Fibroblast of skin of scalp (primary cell): ENCODE results near the gene NXNL1.

Experiments used
- DNase-seq: peaks from one replicate; pipeline ENCODE4 v3.0.0-alpha.2; 2013

Gene NXNL1

DNA sequence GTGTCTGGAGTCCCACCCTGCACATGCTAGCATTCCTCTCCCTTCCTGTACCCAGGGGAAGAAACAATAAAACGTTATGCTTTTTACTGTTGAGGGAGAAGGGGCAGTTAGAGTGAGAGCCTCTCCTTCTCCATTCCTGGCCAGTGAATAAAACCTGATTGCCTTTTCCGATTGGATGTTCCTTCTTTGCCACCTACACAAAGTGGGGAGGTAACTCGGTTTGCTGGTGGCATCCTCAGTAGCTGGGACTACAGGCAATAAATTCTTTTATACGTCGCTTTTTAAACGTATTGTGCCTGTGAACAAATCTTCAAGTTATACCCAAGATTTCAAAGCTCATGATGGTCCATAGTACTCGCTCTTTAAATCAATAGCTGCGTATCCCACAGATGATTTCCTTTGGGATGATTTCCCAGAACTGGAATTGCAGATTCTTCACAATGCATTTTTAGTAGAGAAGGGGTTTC lies 41.5 kb downstream of the NXNL1 start:
- DNase-seq: no peak

DNA sequence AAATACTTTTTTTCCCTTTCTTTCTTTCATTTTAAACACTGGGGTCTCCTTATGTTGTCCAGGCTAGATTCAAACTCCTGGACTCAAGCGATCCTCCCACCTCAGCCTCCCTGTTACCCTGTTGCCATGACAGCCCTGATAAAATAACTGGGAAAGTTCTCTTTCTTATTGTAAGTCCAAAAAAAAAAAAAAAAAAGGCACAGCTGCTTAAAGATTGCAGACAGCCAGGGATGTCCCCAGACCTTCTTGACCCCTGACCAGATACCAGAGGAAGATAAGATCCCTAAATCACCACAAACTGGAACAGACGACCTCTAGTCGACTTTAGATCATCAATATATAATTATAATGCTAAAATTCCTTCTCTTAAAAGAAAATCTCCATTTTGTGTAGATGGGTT lies 42.0 kb downstream of the NXNL1 start:
- no peak for DNase-seq

DNA sequence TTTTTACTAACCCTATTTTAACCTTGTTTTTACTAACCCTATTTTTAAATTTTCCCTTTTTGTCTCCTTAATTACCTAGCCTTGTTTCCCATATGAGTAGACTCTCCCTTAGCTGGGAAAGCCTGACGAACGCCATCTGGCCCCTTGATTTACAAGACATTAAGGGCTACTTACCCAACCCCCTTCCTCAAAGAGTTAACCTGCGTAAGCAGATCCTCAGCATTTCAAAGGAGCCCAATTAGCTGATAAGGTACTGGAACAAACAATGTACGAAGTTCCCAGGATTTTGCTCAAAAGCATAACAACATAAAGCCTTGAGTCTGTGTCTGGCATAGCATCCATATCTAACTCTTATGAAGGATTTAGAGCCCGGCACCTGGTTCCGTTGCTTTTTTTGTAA lies 45.6 kb downstream of the NXNL1 start:
- DNase-seq: no peak

DNA sequence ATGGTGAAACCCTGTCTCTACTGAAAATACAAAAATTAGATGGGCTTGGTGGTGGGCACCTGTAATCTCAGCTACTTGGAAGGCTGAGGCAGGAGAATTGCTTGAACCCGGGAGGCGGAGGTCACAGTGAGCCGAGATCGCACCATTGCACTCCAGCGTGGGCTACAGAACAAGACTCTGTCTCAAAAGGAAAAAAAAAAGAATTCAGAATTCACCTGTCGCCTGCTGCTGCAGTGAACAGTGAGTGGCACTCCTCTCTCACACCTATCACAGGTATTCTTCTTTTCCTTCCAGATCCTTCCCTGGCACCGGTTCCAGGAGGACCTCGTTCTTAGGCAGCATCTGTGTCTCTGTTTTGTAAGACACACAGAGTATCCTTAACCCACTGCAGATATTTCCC lies 46.6 kb downstream of the NXNL1 start:
- no peak for DNase-seq

DNA sequence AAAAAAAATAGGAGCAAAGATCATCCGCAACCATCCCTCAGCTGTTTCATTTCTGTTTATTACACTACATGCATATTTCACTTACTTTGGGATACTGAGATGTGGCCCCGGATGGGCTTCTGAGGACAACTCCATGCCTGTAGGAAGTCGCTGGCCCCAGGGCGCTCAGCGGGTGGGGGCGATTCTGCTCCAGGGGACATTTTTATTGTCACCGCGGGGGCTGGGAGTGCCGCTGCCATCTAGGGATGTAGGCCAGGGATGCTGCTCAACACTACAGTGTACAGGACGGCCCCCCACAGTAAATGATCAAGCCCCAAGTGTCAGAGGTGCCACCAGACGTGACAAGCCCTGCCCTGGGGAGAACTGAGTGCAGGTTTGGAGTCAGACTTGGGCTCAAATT lies 48.9 kb downstream of the NXNL1 start:
- no peak for DNase-seq

DNA sequence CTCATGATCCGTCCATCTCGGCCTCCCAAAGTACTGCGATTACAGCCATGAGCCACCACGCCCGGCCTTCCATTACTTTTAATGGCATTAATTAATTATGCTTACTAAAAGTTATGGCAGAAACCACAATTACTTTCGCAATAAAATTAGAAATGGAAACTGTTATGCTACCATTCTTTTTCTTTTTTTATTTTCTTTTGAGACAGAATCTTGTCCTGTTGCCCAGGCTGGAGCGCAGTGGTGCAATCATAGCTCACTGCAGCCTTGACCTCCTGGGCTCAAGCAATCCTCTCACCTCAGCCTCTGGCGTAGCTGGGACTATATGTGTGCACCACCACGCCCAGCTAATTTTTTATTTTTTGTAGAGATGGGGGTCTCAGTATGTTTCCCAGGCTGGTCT lies 50.7 kb downstream of the NXNL1 start:
- no peak for DNase-seq

DNA sequence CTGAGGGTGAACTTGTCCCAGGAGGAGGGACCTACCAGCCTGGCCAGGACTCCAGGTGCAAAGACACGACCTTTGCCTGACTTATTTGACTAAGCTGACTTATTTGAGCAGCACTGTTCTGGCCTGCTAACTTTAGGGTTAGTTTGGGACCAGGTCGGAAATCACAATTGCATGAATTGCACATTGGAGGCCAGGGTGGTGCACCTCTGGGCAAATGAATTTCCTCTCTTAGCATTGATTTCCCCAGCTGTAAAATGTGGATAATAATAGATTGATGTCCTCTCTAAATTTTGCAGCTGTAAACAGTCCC lies 53.9 kb downstream of the NXNL1 start:
- DNase-seq: no peak

DNA sequence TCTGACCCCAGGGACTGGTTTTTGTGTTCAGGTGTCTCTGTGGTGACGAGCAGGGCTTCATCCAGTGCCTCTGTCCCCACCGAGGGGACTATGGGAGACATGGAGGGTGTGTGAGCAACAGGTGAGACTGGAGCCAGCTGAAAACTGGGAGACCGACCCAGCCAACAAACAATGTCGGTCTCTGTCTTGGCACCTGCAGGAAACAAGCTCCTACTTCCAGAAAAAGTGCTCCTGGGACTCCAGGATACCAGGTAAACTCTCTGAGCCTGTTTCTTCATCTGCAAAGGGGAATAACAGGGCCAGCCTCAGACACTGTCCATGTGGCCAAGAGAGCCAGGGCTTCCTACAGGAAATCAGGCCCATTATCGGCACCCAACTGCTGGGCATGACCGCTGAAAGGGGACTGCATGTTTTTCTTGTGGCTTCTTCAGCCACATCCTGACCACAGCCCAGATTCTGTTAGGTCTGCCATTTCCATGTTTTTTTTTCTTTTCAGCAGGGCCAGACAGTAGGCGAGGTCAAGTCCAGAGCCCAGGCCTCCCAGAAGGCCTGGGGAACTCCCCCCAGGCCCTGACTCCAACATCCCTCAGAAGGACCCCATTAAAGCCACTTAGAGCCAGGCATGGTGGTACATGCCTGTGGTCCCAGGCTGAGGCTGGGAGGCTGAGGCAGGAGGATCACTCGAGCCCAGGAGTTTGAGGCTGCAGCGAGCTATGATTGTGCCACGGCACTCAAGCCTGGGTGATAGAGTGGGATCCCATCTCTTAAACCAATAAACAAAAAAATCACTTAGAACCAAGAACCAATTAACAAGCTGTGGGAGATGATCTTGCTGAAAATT lies 54.5 kb downstream of the NXNL1 start:
- DNase-seq: peak; percentile 50
